NT2/D1 (cell line): ENCODE results near the gene BCL2L15.

Experiments
- YY1 ChIP-seq: IDR thresholded peaks from 2 replicates; pipeline ENCODE4 v1.6.1; 2011; ENCODE audit not compliant: insufficient read length, insufficient read depth
- ZNF274 ChIP-seq: IDR thresholded peaks from 2 replicates; pipeline ENCODE4 v1.6.1; 2011; ENCODE audit warnings: mild to moderate bottlenecking, low read depth, low read length

DNA sequence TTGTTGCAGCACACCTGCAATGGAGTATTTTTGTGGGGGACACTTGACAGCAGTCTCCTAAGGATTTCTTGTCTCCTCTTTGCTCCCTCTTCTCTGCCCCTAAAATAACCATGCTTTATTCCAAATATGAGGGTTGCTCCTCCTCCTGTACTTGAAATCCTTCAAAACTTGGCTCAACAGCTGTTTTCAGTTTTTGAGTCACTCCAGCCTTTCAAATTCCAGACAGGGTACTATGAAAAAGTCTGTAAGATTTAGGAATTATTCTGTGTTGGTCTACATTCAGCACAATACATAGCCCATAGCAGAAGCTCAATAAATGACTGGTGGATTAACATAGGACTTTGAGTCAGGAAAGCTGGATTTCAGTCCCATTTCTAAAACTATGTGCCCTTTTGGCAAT lies 11.7 kb upstream of the BCL2L15 start:
- TF ChIP-seq ZNF274 (no peak), YY1 (no peak)
